GM23338 (cell line): ENCODE data around the gene CDK5. TPM values are rescaled to one million over a fixed set of nuclear protein-coding genes. Genes with fewer than 3 reads are reported as not detected.

ENCODE experiments used
- ATAC-seq: fragments of 200-7000 bp; cut with Tn5 transposase; 3 replicates; pipeline ENCODE4 v1.9.1; 2020
- DNase-seq: peaks from one replicate; pipeline ENCODE4 v3.0.0-alpha.2; 2015; ENCODE audit warnings: low spot score
- H2AFZ ChIP-seq: fragments of 200-600 bp; sonication (generic); 2 replicates; pipeline ENCODE4 v1.8.0; 2016; ENCODE audit warnings: antibody characterized with exemption, mild to moderate bottlenecking, moderate library complexity
- H3F3A ChIP-seq: fragments of 200-600 bp; sonication (generic); replicated peaks from 2 replicates; pipeline ENCODE4 v1.8.0; 2017; ENCODE audit warnings: antibody characterized with exemption, mixed run types, low read depth
- H3K27ac ChIP-seq: fragments of 200-600 bp; sonication (generic); 2 replicates; pipeline ENCODE4 v1.6.1; 2016; ENCODE audit warnings: low read depth
- H3K27me3 ChIP-seq: fragments of 200-600 bp; sonication (generic); 2 replicates; pipeline ENCODE4 v1.8.0; 2016; ENCODE audit warnings: mild to moderate bottlenecking, mixed run types, moderate library complexity; ENCODE audit not compliant: insufficient read depth
- H3K36me3 ChIP-seq: fragments of 200-600 bp; sonication (generic); 2 replicates; pipeline ENCODE4 v1.8.0; 2016; ENCODE audit warnings: mild to moderate bottlenecking; ENCODE audit not compliant: insufficient read depth
- H3K4me1 ChIP-seq: fragments of 200-600 bp; sonication (generic); 2 replicates; pipeline ENCODE4 v1.8.0; 2016; ENCODE audit warnings: mild to moderate bottlenecking, moderate library complexity; ENCODE audit not compliant: insufficient read depth
- H3K4me2 ChIP-seq: fragments of 200-600 bp; sonication (generic); 2 replicates; pipeline ENCODE4 v1.7.1; 2017; ENCODE audit warnings: mixed run types
- H3K4me3 ChIP-seq: fragments of 200-600 bp; sonication (generic); 2 replicates; pipeline ENCODE4 v1.6.1; 2016; ENCODE audit warnings: mixed run types
- H3K79me2 ChIP-seq: fragments of 200-600 bp; sonication (generic); replicated peaks from 2 replicates; pipeline ENCODE4 v1.8.0; 2017; ENCODE audit warnings: mild to moderate bottlenecking; ENCODE audit not compliant: insufficient read depth
- H3K9me2 ChIP-seq: fragments of 200-600 bp; sonication (generic); 2 replicates; pipeline ENCODE4 v1.8.0; 2017; ENCODE audit not compliant: insufficient read depth
- H4K20me1 ChIP-seq: fragments of 200-600 bp; sonication (generic); replicated peaks from 2 replicates; pipeline ENCODE4 v1.8.0; 2017; ENCODE audit warnings: mild to moderate bottlenecking; ENCODE audit not compliant: insufficient read depth
- H3K27ac Mint-ChIP-seq: 2 replicates; pipeline ENCODE4 v1.8.0; 2020; ENCODE audit warnings: inconsistent platforms, mild to moderate bottlenecking, moderate library complexity, mixed read lengths
- H3K27me3 Mint-ChIP-seq: 3 replicates; pipeline ENCODE4 v1.8.0; 2022; ENCODE audit warnings: low read depth, mild to moderate bottlenecking, moderate library complexity, mixed read lengths, inconsistent platforms; ENCODE audit not compliant: insufficient read depth, poor library complexity
- H3K36me3 Mint-ChIP-seq: 3 replicates; pipeline ENCODE4 v1.8.0; 2021; ENCODE audit warnings: low read depth, mild to moderate bottlenecking, inconsistent platforms, moderate library complexity, mixed read lengths
- H3K4me1 Mint-ChIP-seq: 3 replicates; pipeline ENCODE4 v1.8.0; 2020; ENCODE audit warnings: mild to moderate bottlenecking, inconsistent platforms, mixed read lengths
- H3K4me3 Mint-ChIP-seq: 3 replicates; pipeline ENCODE4 v1.8.0; 2021; ENCODE audit warnings: moderate library complexity, mild to moderate bottlenecking, inconsistent platforms, mixed read lengths
- H3K9me3 Mint-ChIP-seq: 3 replicates; pipeline ENCODE4 v1.8.0; 2020; ENCODE audit warnings: moderate library complexity, mild to moderate bottlenecking, inconsistent platforms, mixed read lengths
- EZH2 ChIP-seq: fragments of 200-600 bp; sonication (generic); IDR thresholded peaks from one replicate; pipeline ENCODE4 v1.8.0; 2017; ENCODE audit warnings: antibody characterized with exemption, mild to moderate bottlenecking, low read depth; ENCODE audit not compliant: unreplicated experiment
- EZH2phosphoT487 ChIP-seq: fragments of 200-600 bp; sonication (generic); IDR thresholded peaks from one replicate; pipeline ENCODE4 v1.8.1; 2018; ENCODE audit warnings: antibody characterized with exemption; ENCODE audit not compliant: unreplicated experiment
- JUNB ChIP-seq: IDR thresholded peaks from one replicate; pipeline ENCODE4 v1.6.1; 2016; ENCODE audit warnings: antibody characterized with exemption; ENCODE audit not compliant: unreplicated experiment
- NANOG ChIP-seq: IDR thresholded peaks from 2 replicates; pipeline ENCODE4 v1.6.1; 2016; ENCODE audit warnings: antibody characterized with exemption, borderline replicate concordance
- POLR2AphosphoS5 ChIP-seq: IDR thresholded peaks from 2 replicates; pipeline ENCODE4 v1.6.1; 2016; ENCODE audit warnings: antibody characterized with exemption, low read depth
- STAT1 ChIP-seq: IDR thresholded peaks from one replicate; pipeline ENCODE4 v1.6.1; 2016; ENCODE audit warnings: antibody characterized with exemption; ENCODE audit not compliant: unreplicated experiment
- ZNF331 ChIP-seq: fragments of 250-450 bp; sonication (Bioruptor Pico); IDR thresholded peaks from 2 replicates; pipeline ENCODE4 v1.5.0; 2020; ENCODE audit warnings: low read depth, mild to moderate bottlenecking, moderate library complexity
- polyA plus RNA-seq: library from polyadenylated mRNA; unstranded; fragments of >200 nt; fragmentation: Nextera tagmentation; extraction: Ambion mirVana; gene quantifications from 2 replicates; pipeline ENCODE4 v1.2.1, GENCODE V29; 2016
- total RNA-seq: library from RNA; depleted of rRNA; stranded (reverse); fragments of >200 nt; shearing (Covaris generic); gene quantifications from 2 replicates; pipeline ENCODE4 v1.2.3, GENCODE V29; 2014
- TF ChIP-seq, protein P1 (sequence below): IDR thresholded peaks from 2 replicates; pipeline ENCODE4 v1.6.1; 2016; ENCODE audit warnings: antibody characterized with exemption
- TF ChIP-seq, protein P2 (sequence below), 2 experiments: fragments of 200-600 bp in 1 of 2; sonication (generic) in 1 of 2; conservative IDR thresholded peaks; 2 replicates each; pipeline versions ENCODE4 v1.5.1 to v1.6.1; 2016 to 2017; ENCODE audit warnings: antibody characterized with exemption in 2 of 2, low read depth in 2 of 2, mild to moderate bottlenecking in 2 of 2, moderate library complexity in 1 of 2
- TF ChIP-seq, protein P3 (sequence below): IDR thresholded peaks from one replicate; pipeline ENCODE4 v1.6.1; 2018; ENCODE audit warnings: antibody characterized with exemption; ENCODE audit not compliant: unreplicated experiment

The CDK5 gene
- total and polyA plus RNA-seq, 2 experiments from 2014 or later: 19.8 to 27.1 TPM

DNA sequence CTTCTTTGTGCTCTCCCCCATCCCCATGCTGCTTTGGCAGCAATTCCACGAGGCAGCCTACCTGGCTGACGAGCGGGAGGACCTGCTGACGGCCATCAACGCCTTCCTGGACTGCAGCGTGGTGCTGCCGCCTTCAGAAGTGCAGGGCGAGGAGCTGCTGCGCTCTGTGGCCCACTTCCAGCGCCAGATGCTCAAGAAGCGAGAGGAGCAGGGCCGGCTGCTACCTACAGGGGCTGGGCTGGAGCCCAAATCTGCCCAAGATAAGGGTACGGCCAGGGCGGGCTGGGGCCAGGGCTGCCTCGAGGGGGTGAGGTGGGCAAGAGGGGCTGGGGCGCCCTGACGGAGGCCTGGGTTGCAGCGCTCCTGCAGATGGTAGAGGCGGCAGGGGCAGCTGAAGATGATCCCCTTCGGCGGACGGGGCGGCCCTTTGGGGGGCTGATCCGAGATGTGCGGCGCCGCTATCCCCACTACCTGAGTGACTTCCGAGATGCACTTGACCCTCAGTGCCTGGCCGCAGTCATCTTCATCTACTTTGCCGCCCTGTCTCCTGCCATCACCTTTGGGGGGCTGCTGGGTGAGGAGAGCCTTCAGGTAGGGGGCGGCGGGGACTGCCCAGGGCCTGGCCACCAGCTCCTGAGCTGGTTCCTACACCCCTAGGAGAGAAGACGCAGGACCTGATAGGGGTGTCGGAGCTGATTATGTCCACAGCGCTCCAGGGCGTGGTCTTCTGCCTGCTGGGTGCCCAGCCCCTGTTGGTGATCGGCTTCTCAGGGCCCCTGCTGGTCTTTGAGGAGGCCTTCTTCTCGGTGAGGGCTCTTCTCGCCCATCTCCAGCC, 13.6 kb upstream of the CDK5 start:
- H3K4me3 Mint-ChIP-seq: no peak overlapping the region
- H3K36me3 ChIP-seq: peaks cover 12% of the 10 kb centered on the region

DNA sequence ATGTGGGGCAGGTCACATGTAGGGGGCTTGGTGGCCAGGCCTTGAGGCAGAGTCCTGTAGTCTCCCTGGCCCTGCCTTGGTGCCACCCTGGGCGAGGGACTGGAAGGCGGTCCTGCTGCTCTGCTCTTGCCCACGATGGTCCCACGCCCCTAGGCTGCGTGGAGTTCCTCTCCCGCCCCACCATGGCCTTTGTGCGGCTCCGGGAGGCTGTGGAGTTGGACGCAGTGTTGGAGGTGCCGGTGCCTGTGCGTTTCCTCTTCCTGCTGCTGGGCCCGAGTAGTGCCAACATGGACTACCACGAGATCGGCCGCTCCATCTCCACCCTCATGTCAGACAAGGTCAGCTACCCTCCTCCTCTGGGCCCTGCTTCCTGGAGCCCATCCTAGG, 12.9 kb upstream of the CDK5 start:
- ATAC-seq: no peak
- H3K9me3 Mint-ChIP-seq: no peaks in the 10 kb centered on the region

More for the DNA sequence above, 13.6 kb upstream of the CDK5 start:
- Histone ChIP-seq H4K20me1 (peaks cover under 1% of the 10 kb centered on the region; the same call in 1 of the 2 replicates), H3K27me3 (no peaks in the 10 kb centered on the region), H3K79me2 (no peaks in the 10 kb centered on the region), H3K4me3 (no peak overlapping the region), H2AFZ (no peak overlapping the region), H3K27ac (no peak overlapping the region), H3K4me2 (no peak overlapping the region), H3K9me2 (no peaks in the 10 kb centered on the region), H3F3A (0 out of 2 replicates have a peak, but pooled peaks cover 5% of the 10 kb centered on the region), H3K4me1 (peaks cover 13% of the 10 kb centered on the region)
- no peak overlapping the region for H3K27ac Mint-ChIP-seq
- ATAC-seq: no peak
- peaks cover 68% of the 10 kb centered on the region for H3K36me3 Mint-ChIP-seq
- no peak for DNase-seq
- H3K4me1 Mint-ChIP-seq: peaks cover 21% of the 10 kb centered on the region
- no peak for TF ChIP-seq ZNF331 (CRISPR knock-in tag)
- TF ChIP-seq, protein P1, sequence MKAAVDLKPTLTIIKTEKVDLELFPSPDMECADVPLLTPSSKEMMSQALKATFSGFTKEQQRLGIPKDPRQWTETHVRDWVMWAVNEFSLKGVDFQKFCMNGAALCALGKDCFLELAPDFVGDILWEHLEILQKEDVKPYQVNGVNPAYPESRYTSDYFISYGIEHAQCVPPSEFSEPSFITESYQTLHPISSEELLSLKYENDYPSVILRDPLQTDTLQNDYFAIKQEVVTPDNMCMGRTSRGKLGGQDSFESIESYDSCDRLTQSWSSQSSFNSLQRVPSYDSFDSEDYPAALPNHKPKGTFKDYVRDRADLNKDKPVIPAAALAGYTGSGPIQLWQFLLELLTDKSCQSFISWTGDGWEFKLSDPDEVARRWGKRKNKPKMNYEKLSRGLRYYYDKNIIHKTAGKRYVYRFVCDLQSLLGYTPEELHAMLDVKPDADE: no peak
- H3K9me3 Mint-ChIP-seq: no peaks in the 10 kb centered on the region
- H3K27me3 Mint-ChIP-seq: peaks cover 26% of the 10 kb centered on the region

More for the DNA sequence above, 12.9 kb upstream of the CDK5 start:
- 0 out of 2 replicates have a peak, but pooled peaks cover 5% of the 10 kb centered on the region for H3F3A ChIP-seq
- Mint-ChIP-seq H3K27me3 (peaks cover 27% of the 10 kb centered on the region), H3K4me3 (no peak overlapping the region), H3K27ac (no peak overlapping the region), H3K36me3 (peaks cover 64% of the 10 kb centered on the region), H3K4me1 (peaks cover 14% of the 10 kb centered on the region)
- no peaks in the 10 kb centered on the region for H3K27me3 ChIP-seq
- H3K4me3 ChIP-seq: no peak overlapping the region
- H3K9me2 ChIP-seq: no peaks in the 10 kb centered on the region
- H4K20me1 ChIP-seq: no peaks in the 10 kb centered on the region; the same call in 1 of the 2 replicates
- TF ChIP-seq STAT1 (no peak), EZH2phosphoT487 (no peak), ZNF331 (CRISPR knock-in tag) (no peak), EZH2 (no peak), NANOG (no peak), JUNB (no peak), POLR2AphosphoS5 (no peak)
- TF ChIP-seq, protein P1: no peak
- TF ChIP-seq, protein P2, sequence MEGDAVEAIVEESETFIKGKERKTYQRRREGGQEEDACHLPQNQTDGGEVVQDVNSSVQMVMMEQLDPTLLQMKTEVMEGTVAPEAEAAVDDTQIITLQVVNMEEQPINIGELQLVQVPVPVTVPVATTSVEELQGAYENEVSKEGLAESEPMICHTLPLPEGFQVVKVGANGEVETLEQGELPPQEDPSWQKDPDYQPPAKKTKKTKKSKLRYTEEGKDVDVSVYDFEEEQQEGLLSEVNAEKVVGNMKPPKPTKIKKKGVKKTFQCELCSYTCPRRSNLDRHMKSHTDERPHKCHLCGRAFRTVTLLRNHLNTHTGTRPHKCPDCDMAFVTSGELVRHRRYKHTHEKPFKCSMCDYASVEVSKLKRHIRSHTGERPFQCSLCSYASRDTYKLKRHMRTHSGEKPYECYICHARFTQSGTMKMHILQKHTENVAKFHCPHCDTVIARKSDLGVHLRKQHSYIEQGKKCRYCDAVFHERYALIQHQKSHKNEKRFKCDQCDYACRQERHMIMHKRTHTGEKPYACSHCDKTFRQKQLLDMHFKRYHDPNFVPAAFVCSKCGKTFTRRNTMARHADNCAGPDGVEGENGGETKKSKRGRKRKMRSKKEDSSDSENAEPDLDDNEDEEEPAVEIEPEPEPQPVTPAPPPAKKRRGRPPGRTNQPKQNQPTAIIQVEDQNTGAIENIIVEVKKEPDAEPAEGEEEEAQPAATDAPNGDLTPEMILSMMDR (conservative IDR thresholded peaks at IDR 0.05; ENCODE audit: low read depth in 2 of 2): no peak
- TF ChIP-seq, protein P3, sequence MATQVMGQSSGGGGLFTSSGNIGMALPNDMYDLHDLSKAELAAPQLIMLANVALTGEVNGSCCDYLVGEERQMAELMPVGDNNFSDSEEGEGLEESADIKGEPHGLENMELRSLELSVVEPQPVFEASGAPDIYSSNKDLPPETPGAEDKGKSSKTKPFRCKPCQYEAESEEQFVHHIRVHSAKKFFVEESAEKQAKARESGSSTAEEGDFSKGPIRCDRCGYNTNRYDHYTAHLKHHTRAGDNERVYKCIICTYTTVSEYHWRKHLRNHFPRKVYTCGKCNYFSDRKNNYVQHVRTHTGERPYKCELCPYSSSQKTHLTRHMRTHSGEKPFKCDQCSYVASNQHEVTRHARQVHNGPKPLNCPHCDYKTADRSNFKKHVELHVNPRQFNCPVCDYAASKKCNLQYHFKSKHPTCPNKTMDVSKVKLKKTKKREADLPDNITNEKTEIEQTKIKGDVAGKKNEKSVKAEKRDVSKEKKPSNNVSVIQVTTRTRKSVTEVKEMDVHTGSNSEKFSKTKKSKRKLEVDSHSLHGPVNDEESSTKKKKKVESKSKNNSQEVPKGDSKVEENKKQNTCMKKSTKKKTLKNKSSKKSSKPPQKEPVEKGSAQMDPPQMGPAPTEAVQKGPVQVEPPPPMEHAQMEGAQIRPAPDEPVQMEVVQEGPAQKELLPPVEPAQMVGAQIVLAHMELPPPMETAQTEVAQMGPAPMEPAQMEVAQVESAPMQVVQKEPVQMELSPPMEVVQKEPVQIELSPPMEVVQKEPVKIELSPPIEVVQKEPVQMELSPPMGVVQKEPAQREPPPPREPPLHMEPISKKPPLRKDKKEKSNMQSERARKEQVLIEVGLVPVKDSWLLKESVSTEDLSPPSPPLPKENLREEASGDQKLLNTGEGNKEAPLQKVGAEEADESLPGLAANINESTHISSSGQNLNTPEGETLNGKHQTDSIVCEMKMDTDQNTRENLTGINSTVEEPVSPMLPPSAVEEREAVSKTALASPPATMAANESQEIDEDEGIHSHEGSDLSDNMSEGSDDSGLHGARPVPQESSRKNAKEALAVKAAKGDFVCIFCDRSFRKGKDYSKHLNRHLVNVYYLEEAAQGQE: no peak
- no peak for DNase-seq
- peaks cover 12% of the 10 kb centered on the region for H3K36me3 ChIP-seq
- no peaks in the 10 kb centered on the region for H3K79me2 ChIP-seq
- peaks cover 9% of the 10 kb centered on the region for H3K4me1 ChIP-seq
- H3K4me2 ChIP-seq: no peak overlapping the region
- no peak overlapping the region for H3K27ac ChIP-seq
- H2AFZ ChIP-seq: no peak overlapping the region
